Endothelial cell of umbilical vein (primary cell): ENCODE results near the gene AFAP1L2. TPM values are rescaled to one million over a fixed set of nuclear protein-coding genes. Genes with fewer than 3 reads are reported as not detected.

ENCODE experiments used
- BruUV-seq: library from RNA; stranded (reverse); fragments of 400-500 nt; replicated peaks from 2 replicates; lab custom pipeline; 2021; lab: Mats Ljungman, UMichigan
- CTCF ChIA-PET: fragments of 300-600, 350-600 bp; sonication (Branson Sonifier 250); formaldehyde crosslinking; loops from one replicate; lab custom pipeline; 2021; ENCODE audit warnings: antibody characterized with exemption, inconsistent platforms; lab: Charles Lee
- POLR2A ChIA-PET: fragments of 300-600, 350-600 bp; sonication (Branson Sonifier 250); formaldehyde crosslinking; loops from one replicate; lab custom pipeline; 2021; ENCODE audit warnings: antibody characterized with exemption, inconsistent platforms; lab: Charles Lee
- DNase-seq: peaks from one replicate; pipeline ENCODE4 v3.0.0-alpha.2; 2011; ENCODE audit warnings: low read depth, low spot score
- FAIRE-seq: peaks from 2 replicates; lab custom pipeline; 2011; peaks lifted over from hg19 to GRCh38; lab: Jason Lieb, UNC
- H2AFZ ChIP-seq: 2 replicates; pipeline ENCODE4 v1.6.0; 2012; ENCODE audit warnings: low read depth, low read length, control low read depth, inconsistent platforms
- H3K27ac ChIP-seq: 2 replicates; pipeline ENCODE4 v1.5.1; 2011; ENCODE audit warnings: low read depth, mild to moderate bottlenecking, control low read depth, low read length, moderate library complexity; ENCODE audit not compliant: insufficient read depth
- H3K27me3 ChIP-seq, 2 experiments: 2 replicates each; pipeline versions ENCODE4 v1.6.0 to v1.6.1; 2011; ENCODE audit warnings: low read length in 2 of 2, mixed read lengths in 1 of 2; ENCODE audit not compliant: control insufficient read depth in 2 of 2, insufficient read depth in 2 of 2
- H3K36me3 ChIP-seq, 2 experiments: 2 replicates in 1 of 2; 3 replicates in 1 of 2; pipeline ENCODE4 v1.5.1; 2011; ENCODE audit warnings: low read length in 2 of 2, mild to moderate bottlenecking in 1 of 2, moderate library complexity in 1 of 2; ENCODE audit not compliant: control insufficient read depth in 2 of 2, insufficient read depth in 2 of 2; ENCODE audit errors: extremely low read depth in 1 of 2
- H3K4me1 ChIP-seq: 3 replicates; pipeline ENCODE4 v1.5.1; 2011; ENCODE audit warnings: mild to moderate bottlenecking, low read length; ENCODE audit not compliant: control insufficient read depth, insufficient read depth; ENCODE audit errors: extremely low read depth
- H3K4me2 ChIP-seq: 2 replicates; pipeline ENCODE4 v1.6.1; 2011; ENCODE audit warnings: low read length, control low read depth, mixed read lengths; ENCODE audit not compliant: insufficient read depth
- H3K4me3 ChIP-seq, 3 experiments: fragments of 200-600 bp in 1 of 3; sonication (generic), shearing (Covaris generic) in 1 of 3; replicated peaks in 1 of 3; 2 replicates each; pipeline ENCODE4 v1.5.1; 2011 to 2016; ENCODE audit warnings: control low read depth in 3 of 3, low read length in 3 of 3, mild to moderate bottlenecking in 2 of 3, inconsistent platforms in 1 of 3, low read depth in 1 of 3, moderate library complexity in 1 of 3; ENCODE audit not compliant: insufficient read depth in 1 of 3
- H3K79me2 ChIP-seq: 2 replicates; pipeline ENCODE4 v1.6.0; 2012; ENCODE audit warnings: low read length, inconsistent platforms; ENCODE audit not compliant: control insufficient read depth, insufficient read depth
- H3K9ac ChIP-seq: replicated peaks from 2 replicates; pipeline ENCODE3; 2011; ENCODE audit warnings: low read length, control low read depth; ENCODE audit not compliant: insufficient read depth; ENCODE audit errors: extremely low read depth
- H3K9me1 ChIP-seq: replicated peaks from 3 replicates; pipeline ENCODE4 v1.6.0; 2011; ENCODE audit warnings: mild to moderate bottlenecking, low read length; ENCODE audit not compliant: control insufficient read depth, insufficient read depth; ENCODE audit errors: extremely low read depth
- H3K9me3 ChIP-seq: replicated peaks from 2 replicates; pipeline ENCODE4 v1.5.1; 2012; ENCODE audit warnings: low read length, inconsistent platforms; ENCODE audit not compliant: control insufficient read depth, insufficient read depth
- H4K20me1 ChIP-seq: replicated peaks from 2 replicates; pipeline ENCODE3; 2011; ENCODE audit warnings: mild to moderate bottlenecking, low read length; ENCODE audit not compliant: control insufficient read depth, insufficient read depth; ENCODE audit errors: extremely low read depth
- EZH2 ChIP-seq: IDR thresholded peaks from 2 replicates; pipeline ENCODE4 v1.6.1; 2012; ENCODE audit warnings: borderline replicate concordance, low read depth, mild to moderate bottlenecking, moderate library complexity, low read length, inconsistent platforms; ENCODE audit not compliant: severe bottlenecking
- FOS ChIP-seq: IDR thresholded peaks from 2 replicates; pipeline ENCODE4 v1.6.1; 2011; ENCODE audit warnings: mild to moderate bottlenecking, low read length, moderate library complexity, borderline replicate concordance; ENCODE audit not compliant: insufficient read depth
- GATA2 ChIP-seq: IDR thresholded peaks from 2 replicates; pipeline ENCODE4 v1.7.0; 2011; ENCODE audit warnings: low read depth, mild to moderate bottlenecking, moderate library complexity, mixed read lengths, low read length; ENCODE audit not compliant: insufficient read length, insufficient read depth
- JUN ChIP-seq: IDR thresholded peaks from 2 replicates; pipeline ENCODE4 v1.6.1; 2011; ENCODE audit warnings: borderline replicate concordance, low read depth; ENCODE audit not compliant: insufficient read length, insufficient read depth
- MYC ChIP-seq: IDR thresholded peaks from one replicate; pipeline ENCODE4 v1.6.1; 2011; ENCODE audit warnings: mild to moderate bottlenecking, low read depth, low read length
- POLR2A ChIP-seq: IDR thresholded peaks from 2 replicates; pipeline ENCODE4 v1.6.1; 2012; ENCODE audit warnings: low read depth, mild to moderate bottlenecking, control low read depth, low read length
- POLR2AphosphoS5 ChIP-seq: IDR thresholded peaks from 2 replicates; pipeline ENCODE4 v1.6.1; 2012; ENCODE audit warnings: low read depth, mild to moderate bottlenecking, control low read depth, low read length, moderate library complexity; ENCODE audit not compliant: insufficient read depth
- dilution Hi-C: fragments of 300-500 bp; cut with MboI; formaldehyde crosslinking; loops from one replicate; pipeline ENCODE4 v1.15.0; 2019; ENCODE audit warnings: low sequenced_read_pairs; ENCODE audit not compliant: extremely low pct_ligation_motif_present
- intact Hi-C: fragments of 100-400 bp; cut with micrococcal nuclease; formaldehyde crosslinking; loops from one replicate; pipeline ENCODE4 v1.10.0; 2022
- polyA plus RNA-seq, 4 experiments: library from polyadenylated mRNA; depleted of rRNA in 3 of 4; stranded (reverse) in 3 of 4; unstranded in 1 of 4; fragments of >200 nt; gene quantifications; 2 replicates each; pipeline versions ENCODE4 v1.2.1 to v1.2.3, GENCODE V29; 2011 to 2012; ENCODE audit warnings: missing spikeins in 1 of 4
- total RNA-seq: library from RNA; stranded (reverse); gene quantifications from 2 replicates; pipeline ENCODE4 v1.2.3, GENCODE V29; 2021
- TF ChIP-seq, protein P1 (sequence below), 2 donors: IDR thresholded peaks; 1 replicate in 1 of 2; 2 replicates in 1 of 2; pipeline ENCODE4 v1.5.1; 2011; ENCODE audit warnings: low read length in 2 of 2, mild to moderate bottlenecking in 2 of 2, moderate library complexity in 2 of 2, control low read depth in 1 of 2, inconsistent platforms in 1 of 2, low read depth in 1 of 2; ENCODE audit not compliant: insufficient read depth in 1 of 2; ENCODE audit errors: extremely low read depth in 1 of 2
- TF ChIP-seq, protein P2 (sequence below): IDR thresholded peaks from 2 replicates; pipeline ENCODE4 v1.6.1; 2011; ENCODE audit not compliant: insufficient read depth, insufficient read length

The AFAP1L2 gene
- total and polyA plus RNA-seq, 2 donors (not counting 3 experiments of a cell fraction or from before 2014, with no cell fraction given), result 0.90 to 4.1 TPM

DNA sequence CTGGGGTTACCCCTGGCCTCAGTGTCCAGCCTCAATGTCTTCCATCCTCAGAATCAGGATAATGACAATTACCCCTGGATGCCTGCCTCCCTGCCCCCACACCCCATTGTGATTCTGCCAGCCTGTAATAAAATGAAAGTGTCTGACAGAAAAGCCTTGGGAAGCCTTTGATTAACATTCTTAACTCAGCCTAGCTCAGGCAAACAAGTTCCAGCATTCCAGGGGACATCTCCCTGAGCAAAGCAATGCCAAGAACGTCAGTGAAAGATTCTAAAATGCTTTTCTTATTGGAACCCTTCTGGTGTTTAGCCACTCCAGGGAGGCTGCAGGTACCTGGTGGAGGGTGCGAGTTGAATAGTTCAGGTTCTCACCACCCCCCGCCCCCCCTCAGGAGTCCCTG, 18.7 kb downstream of the AFAP1L2 start:
- FAIRE-seq (no peak), DNase-seq (no peak)
- BruUV-seq, result no TSS peak
- no peak overlapping the region for H3K4me3 ChIP-seq
- ChIA-PET POLR2A (no interaction called here), CTCF (interaction anchor here (1.9 kb wide), 1 partner anchor 11 kb away, joined by 6 read pairs; no protein-coding TSS in a partner anchor)
- H3K27ac ChIP-seq, result no peak overlapping the region
- dilution Hi-C loops (no loop called here), intact Hi-C loops (no loop called here)
- H3K79me2 ChIP-seq, result no peaks in the 10 kb centered on the region
- peaks cover 18% of the 10 kb centered on the region for H3K4me1 ChIP-seq
- TF ChIP-seq, protein P1, sequence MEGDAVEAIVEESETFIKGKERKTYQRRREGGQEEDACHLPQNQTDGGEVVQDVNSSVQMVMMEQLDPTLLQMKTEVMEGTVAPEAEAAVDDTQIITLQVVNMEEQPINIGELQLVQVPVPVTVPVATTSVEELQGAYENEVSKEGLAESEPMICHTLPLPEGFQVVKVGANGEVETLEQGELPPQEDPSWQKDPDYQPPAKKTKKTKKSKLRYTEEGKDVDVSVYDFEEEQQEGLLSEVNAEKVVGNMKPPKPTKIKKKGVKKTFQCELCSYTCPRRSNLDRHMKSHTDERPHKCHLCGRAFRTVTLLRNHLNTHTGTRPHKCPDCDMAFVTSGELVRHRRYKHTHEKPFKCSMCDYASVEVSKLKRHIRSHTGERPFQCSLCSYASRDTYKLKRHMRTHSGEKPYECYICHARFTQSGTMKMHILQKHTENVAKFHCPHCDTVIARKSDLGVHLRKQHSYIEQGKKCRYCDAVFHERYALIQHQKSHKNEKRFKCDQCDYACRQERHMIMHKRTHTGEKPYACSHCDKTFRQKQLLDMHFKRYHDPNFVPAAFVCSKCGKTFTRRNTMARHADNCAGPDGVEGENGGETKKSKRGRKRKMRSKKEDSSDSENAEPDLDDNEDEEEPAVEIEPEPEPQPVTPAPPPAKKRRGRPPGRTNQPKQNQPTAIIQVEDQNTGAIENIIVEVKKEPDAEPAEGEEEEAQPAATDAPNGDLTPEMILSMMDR (IDR thresholded peaks at IDR 0.05; ENCODE audit: extremely low read depth in 1 of 2, insufficient read depth in 1 of 2, low read depth in 1 of 2, low read length in 2 of 2), result no peak
- TF ChIP-seq JUN (no peak), FOS (no peak), GATA2 (no peak), MYC (no peak)
- no peaks in the 10 kb centered on the region for H3K9me1 ChIP-seq
- peaks cover 6 to 11% of the 10 kb centered on the region in 2 experiments for H3K27me3 ChIP-seq
- no peak overlapping the region for H3K9ac ChIP-seq
- H3K36me3 ChIP-seq, result no peaks in the 10 kb centered on the region
- H2AFZ ChIP-seq, result no peak overlapping the region
- H3K9me3 ChIP-seq, result no peaks in the 10 kb centered on the region
- no peak overlapping the region for H3K4me2 ChIP-seq
- H4K20me1 ChIP-seq, result no peaks in the 10 kb centered on the region

DNA sequence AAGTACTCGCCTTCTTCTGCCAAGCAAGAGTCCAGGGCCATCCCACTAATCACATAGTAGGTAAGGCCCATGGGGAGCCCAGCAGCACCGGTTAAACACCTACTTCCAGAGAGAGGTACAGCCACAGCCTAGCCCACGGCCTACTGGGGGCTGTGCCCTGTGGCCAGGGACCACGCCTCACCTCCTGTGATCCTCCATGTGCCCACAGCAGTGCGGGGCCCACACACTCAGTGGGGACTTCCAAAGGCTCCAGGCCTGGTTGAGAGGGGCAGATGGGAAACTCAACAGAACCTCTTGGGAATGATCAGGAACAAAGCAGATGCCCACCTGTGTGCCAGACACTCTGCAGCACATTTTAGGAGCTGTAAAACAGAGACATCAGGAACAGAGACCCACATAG, 19.7 kb downstream of the AFAP1L2 start:
- ChIA-PET CTCF (no interaction called here), POLR2A (no interaction called here)
- Histone ChIP-seq H2AFZ (no peak overlapping the region), H3K9ac (no peak overlapping the region), H3K9me1 (no peaks in the 10 kb centered on the region), H3K79me2 (no peaks in the 10 kb centered on the region), H3K4me3 (no peak overlapping the region), H3K4me2 (no peak overlapping the region), H3K9me3 (no peaks in the 10 kb centered on the region), H3K4me1 (peaks cover 14% of the 10 kb centered on the region), H4K20me1 (no peaks in the 10 kb centered on the region), H3K27me3 (peaks cover 6 to 15% of the 10 kb centered on the region in 2 experiments), H3K36me3 (no peaks in the 10 kb centered on the region), H3K27ac (no peak overlapping the region)
- intact Hi-C loops, result no loop called here
- DNase-seq (no peak), FAIRE-seq (no peak)
- no TSS peak for BruUV-seq
- no peak for TF ChIP-seq EZH2
- TF ChIP-seq POLR2AphosphoS5, result no peak
- TF ChIP-seq, protein P2, sequence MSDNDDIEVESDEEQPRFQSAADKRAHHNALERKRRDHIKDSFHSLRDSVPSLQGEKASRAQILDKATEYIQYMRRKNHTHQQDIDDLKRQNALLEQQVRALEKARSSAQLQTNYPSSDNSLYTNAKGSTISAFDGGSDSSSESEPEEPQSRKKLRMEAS, result no peak
- TF ChIP-seq GATA2, result no peak
- TF ChIP-seq FOS, result no peak
- no peak for TF ChIP-seq JUN
- no peak for TF ChIP-seq POLR2A
- no peak for TF ChIP-seq MYC
- TF ChIP-seq, protein P1 (IDR thresholded peaks at IDR 0.05; ENCODE audit: extremely low read depth in 1 of 2, insufficient read depth in 1 of 2, low read depth in 1 of 2, low read length in 2 of 2), result no peak
- dilution Hi-C loops, result no loop called here
